ENCODE data around the gene RNPC3.

The RNPC3 gene, protein sequence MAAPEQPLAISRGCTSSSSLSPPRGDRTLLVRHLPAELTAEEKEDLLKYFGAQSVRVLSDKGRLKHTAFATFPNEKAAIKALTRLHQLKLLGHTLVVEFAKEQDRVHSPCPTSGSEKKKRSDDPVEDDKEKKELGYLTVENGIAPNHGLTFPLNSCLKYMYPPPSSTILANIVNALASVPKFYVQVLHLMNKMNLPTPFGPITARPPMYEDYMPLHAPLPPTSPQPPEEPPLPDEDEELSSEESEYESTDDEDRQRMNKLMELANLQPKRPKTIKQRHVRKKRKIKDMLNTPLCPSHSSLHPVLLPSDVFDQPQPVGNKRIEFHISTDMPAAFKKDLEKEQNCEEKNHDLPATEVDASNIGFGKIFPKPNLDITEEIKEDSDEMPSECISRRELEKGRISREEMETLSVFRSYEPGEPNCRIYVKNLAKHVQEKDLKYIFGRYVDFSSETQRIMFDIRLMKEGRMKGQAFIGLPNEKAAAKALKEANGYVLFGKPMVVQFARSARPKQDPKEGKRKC

DNA sequence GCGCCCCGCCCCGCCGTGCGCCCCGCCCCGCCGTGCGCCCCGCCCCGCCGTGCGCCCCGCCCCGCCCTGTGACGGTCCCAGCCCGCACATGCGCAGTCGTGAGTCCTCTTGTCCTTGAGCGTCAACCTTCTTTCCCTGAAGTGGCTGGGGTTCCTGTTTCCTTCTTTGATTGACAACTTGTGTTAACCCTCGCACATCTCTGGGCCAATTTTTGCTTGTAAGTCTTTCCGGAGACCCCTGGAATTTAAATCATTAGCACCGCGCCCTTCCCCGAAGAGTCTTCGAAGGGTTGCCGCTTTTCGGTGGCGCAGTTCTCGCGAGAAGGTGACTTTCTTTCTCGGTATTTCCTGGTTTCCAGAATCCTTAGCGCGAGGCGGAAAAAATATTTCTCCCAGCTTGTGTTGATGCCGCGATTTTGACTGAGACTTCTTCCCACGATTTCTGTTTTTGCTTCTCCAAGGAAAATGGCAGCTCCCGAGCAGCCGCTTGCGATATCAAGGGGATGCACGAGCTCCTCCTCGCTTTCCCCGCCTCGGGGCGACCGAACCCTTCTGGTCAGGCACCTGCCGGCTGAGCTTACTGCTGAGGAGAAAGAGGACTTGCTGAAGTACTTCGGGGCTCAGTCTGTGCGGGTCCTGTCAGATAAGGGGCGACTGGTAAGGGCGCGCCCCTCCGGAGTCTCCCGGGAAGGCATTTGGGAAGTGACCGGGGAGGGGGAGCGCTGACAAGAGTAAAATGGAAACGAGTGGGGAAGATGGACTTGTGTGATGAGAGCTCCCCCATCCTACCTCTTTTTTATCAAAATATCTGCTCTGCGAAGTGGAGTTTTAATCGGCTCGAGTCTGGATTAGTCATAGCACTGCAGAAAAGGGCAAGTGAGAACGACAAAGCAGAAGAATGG lies at the start of gene RNPC3:
TSS of gene RNPC3 (plus strand) at position 93 of the 901 bp plus-strand sequence. CDS start at position 465, 372 bp downstream.
- DNase-seq (ENCODE audit: low read depth) = peak; percentile 78

DNA sequence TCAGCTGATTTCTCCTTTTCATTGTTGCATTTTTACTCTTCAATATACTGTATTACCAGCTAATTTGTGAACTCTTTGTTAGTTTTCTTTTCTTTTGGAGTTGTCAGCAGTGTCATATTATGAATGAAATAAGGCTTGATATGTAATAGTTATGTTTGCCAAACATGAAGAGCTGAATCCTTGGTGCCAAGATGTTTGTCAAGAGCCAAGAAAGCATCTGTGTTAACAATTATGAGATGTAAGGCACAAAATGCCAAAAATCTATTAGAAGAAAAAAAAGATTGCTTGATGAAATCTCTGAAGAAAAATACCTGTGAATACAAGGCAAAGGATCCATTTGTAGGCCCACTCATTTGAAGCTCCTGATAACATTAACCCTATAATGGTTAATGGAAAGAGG lies 48.4 kb upstream of the RNPC3 start:
- no peak for DNase-seq (ENCODE audit: low read depth)

DNA sequence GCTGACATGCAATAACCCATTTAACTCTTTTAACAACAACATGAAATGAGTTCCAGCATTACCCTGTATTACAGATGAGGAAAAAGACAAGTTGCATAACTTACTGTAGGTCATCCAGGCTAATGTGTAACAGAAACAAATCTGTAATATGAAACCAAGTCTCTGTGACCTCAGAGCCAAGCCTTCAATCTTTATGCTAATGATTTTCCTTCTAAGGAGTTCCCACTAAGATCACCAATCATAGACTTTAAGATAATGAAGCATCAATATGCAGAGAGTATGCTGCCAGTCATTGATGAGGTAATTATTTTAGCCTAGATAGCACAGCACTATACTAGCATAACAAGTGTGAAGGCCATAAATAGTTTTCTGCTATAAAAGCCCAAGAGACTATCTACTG lies 35.6 kb upstream of the RNPC3 start:
- no peak for DNase-seq (ENCODE audit: low read depth)

DNA sequence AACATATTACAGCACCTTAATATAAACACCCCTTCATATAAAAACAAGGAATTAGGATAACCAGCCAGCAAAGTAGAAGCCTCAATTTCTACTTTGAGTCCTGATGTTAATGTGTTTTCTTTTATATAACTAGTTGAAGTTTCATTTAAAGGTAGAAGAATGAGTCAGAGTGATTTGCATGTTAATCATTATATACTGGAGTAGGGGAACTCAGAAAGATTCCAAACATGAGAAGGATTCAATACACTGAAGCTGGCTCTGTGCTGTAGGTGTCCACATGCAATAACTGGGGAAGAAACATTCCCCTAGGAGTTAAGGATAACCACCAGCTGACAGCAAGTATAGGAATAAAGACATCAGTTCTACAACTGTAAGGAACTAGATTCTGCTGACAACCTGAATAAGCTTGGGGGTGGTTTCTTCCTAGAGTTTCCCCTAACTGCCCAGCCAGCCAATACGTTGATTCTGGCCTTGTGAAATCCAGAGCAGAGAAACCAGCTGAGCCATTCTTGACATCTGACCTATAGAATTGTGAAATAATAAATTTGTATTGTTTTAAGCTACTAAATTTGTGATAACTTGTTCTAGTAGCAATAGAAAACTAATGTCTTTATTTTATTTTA lies 33.4 kb upstream of the RNPC3 start:
- no peak for DNase-seq (ENCODE audit: low read depth)

DNA sequence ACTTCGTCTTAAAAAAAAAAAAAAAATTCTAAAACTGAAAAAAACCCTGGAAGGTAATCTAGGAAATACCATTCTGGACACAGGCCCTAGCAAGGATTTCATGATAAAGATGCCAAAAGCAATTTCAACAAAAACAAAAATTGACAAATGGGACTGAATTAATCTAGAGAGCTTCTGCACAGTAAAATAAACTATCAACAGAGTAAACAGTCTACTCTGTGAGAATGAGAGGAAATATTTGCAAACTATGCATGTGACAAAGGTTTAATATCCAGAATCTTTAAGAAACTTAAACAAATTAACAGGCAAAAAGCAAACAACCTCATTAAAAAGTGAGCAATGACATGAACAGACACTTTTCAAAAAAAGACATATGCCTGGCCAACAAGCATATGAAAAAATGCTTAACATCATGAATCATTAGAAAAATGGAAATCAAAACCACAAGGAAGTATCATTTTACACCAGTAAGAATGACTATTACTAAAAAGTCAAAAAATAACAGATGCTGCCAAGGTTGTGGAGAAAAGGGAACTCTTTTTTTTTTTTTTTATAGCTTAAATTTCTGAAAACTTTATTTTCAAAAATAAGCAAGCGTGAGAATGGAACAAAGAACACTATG lies 29.4 kb upstream of the RNPC3 start:
- no peak for DNase-seq (ENCODE audit: low read depth)

DNA sequence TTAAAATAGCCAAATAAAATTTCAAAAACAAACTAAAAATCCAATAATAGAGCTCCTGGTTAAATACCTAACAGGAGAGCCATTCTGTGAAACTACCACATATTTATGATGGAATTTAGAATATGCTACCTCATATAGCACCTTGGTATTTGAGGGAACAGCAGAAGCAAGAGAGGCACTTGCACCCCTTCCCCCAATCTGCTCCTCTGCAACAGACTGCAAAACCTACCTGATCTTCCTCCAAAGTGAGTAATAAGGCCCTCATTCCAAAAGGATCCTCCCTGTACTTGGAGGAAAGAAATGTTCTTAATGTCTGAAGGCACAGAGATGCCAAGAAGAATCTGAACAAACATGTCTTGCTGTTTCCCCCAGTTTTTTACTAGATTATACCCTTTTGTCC lies 28.1 kb upstream of the RNPC3 start:
- no peak for DNase-seq (ENCODE audit: low read depth)

DNA sequence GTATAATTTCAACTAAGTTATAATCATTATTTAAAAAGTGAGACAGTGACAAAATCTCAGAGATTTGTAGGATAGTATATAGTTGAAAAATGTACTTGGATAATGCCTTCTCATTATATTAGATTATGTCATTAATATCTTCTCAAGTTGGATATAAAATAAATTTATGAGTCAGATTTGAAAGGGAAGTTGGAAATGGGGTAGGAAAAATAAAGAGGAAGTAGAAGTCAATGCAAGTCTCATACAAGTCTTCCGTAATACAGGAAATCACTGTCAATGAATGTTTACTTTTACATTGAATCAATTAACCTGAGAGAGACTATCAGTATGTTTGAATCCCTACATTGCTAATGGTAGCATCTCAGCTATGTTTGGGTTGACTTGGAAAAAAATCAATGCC lies 16.2 kb upstream of the RNPC3 start:
- no peak for DNase-seq (ENCODE audit: low read depth)

DNA sequence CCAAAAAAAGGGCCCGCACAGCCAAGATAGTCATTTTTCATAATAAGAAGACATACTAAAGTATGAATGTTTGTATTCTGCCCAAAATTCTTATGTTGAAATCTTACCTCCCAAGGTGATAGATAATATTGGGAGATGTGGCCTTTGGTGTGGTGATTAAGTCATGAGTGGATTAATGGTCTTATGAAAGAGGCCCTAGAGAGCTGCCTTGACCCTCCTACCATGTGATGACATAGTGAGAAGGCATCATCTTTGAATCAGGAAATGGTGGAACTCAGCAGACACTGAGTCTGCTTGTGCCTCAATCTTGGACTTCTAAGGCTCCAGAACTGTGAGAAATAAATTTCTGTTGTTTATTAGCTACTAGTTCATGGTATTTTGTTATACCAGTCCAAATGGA lies 11.8 kb upstream of the RNPC3 start:
- no peak for DNase-seq (ENCODE audit: low read depth)

DNA sequence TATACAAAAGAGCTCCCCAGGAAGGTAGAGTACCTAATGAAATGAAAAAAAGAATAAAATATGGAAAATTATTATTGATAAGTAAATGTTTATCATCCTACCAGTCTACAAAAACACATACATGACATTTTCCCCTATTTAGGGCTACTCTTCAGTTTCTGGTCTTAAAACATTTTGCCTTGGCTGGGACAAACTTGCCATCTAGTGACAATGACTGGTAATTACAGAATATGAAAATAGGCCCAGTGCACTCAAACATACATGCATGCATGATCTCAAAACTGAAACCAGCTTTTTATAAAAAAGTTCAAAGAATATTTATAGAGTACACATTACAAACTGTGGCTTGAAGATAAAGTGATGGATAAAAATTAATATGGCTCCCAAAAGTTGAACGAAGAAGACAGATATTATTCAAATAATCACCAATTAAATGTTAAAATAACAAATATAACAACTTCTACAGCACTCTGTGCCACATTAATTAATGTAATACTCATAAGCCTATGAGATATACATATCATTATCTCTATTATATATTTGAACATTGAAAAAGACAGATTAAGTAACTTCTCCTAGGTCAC lies 10.5 kb upstream of the RNPC3 start:
- peak; percentile 26 for DNase-seq (ENCODE audit: low read depth)

DNA sequence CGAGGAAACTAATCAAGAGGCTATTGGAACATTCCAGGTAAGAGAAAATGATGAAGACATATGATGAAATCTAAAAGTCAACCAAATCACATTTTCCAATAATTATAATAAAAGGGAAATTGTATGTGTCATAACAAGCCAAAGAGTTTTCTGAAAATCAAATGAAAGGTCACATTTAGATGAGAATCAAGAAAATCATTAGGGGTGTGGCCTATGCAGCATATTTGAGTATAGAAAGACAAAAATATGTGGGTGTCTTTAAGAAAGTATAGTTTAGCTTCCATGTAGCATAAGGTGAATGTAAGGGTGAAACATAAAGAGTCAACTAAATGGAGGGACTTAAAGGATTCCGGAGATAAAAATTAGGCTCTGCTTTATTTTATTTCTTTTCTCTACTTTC lies 9.2 kb upstream of the RNPC3 start:
- DNase-seq (ENCODE audit: low read depth) = no peak

DNA sequence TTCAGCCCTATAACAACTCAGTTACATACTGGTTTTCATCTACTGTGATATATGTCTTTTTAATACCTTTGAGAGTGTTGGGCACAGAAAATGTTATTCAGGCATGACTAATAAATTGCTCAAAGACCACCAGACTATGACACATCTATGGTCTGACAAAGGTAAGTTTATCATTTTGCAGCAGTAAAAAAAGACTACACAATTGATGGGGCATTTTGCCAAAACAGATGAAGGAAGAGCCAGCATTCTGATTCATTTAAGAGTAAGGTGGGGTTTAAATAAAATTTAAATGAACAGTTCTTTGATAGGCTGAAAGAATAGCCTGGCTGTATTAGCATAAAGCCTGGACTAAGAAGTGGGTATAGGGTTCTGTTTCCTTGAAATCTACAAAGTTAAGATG lies 8.8 kb upstream of the RNPC3 start:
- DNase-seq (ENCODE audit: low read depth) = no peak

DNA sequence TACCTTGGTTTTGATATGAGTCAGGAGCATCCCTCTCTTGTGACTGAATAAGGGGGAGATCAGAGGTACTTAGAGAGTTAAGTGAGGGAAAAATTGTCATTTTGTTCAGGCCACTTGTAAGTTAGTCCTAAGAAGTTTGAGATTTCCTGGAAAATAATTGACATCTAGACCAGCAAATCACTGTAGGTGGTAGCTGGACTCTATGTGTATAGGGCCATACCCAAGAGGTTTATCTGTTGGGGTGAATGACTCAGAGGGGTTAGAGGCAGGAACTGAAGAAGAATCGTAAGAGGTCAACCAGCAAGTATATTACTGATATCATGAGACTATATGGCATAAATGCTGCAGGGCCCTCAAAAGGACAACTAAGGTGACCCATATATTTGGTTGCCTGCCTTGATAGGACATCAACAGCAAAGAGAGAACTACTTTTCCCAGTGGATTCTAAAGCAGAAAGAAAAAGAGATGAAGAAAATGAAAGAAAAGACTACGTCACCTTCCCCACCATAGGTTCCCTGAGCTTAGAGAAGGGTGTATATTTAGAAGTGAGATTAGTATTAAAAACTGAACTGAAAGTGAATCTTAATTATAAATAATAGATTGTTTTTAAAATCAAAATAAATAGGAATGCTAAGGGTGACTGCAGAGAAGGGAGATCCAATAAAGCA lies 8.0 kb upstream of the RNPC3 start:
- no peak for DNase-seq (ENCODE audit: low read depth)

DNA sequence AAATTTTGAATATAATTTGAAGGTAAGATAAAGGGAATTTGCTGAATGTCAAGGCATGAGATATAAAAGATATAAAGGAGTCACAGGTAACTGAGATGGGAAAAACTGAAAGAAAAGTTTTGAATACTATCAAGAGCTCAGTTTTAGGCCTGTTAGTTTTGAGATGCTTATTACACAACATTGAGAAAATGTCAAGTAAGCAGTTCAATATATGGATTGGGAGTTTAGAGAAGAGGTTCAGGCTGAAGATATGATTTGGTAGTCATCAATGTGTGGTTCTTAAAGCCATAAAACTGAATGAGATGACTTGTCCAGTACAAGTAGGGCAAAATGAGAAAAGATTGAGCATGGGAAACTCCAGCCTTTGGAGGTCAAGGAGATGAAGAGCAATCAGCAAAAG lies 4.7 kb upstream of the RNPC3 start:
- no peak for DNase-seq (ENCODE audit: low read depth)

DNA sequence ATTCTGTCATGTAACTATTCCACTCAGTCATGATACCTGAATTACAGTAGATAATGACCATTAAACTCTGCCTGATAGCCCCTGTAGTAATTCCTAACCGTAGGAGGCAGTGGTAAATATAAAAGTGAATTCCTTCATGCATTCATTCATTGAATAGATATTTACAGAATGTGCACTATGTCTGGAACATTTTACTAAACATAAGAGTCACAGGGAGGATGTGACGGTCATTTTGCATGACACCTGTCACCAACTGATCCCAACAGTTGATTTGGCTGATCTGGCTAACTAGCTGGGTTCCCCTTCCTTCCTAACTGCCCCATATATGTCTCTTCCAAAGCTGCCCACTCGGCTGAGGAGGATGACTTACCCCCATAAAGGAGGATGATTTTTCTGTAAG lies 2.2 kb upstream of the RNPC3 start:
- no peak for DNase-seq (ENCODE audit: low read depth)

DNA sequence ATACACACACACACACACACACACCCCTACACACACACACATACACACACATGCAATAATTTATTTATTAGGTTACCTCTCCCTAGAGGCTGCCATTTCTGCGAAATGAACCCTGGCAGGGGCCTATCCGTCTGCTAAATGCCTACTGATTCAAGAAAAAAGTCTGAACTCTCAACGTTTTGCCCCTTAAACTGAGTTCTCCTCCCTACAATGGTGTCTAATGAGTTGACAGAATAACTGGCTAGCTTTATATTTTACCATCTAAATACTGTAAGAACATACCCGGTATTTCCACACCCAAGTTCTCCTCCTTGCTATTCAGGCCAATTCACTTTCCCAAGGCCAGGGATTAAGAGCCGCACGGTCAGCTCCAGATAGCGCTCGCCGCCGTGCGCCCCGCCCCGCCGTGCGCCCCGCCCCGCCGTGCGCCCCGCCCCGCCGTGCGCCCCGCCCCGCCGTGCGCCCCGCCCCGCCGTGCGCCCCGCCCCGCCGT lies 339 bp upstream of the RNPC3 start:
- DNase-seq (ENCODE audit: low read depth) = no peak

DNA sequence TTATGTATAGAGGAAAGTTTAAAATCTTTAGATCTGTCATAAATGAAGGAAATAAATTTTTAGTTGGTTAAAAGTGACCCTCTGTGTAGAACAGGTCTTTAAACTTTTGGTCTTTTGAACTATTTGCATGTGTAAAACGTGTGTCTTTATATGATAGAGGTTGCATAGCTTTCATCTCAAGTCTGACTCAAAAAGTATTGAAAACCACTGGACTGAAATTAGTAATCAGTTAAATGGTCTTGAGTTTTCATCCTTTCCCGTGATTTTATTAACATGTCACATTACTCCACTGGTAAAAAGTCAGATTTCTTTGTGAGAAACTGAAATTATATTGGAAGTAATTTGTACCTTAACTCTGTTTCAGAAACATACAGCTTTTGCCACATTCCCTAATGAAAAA lies 1.8 kb downstream of the RNPC3 start:
- no peak for DNase-seq (ENCODE audit: low read depth)

DNA sequence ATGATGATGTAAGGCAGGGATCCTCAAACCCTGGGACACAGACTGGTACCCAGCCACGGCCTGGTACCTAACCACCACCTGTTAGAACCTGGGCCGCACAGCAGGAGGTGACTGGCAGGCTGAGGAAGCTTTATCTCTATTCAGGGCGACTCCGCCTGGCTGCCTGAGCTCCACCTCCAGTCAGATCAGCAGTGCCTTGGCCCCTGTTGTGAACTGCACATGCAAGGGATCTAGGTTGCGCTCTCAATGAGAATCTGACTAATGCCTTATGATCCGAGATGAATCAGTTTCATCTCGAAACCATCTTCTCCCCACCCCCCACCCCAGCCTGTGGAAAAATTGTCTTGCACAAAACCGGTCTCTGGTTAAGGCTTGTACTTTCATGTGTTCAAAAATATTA lies 4.2 kb downstream of the RNPC3 start:
- no peak for DNase-seq (ENCODE audit: low read depth)

DNA sequence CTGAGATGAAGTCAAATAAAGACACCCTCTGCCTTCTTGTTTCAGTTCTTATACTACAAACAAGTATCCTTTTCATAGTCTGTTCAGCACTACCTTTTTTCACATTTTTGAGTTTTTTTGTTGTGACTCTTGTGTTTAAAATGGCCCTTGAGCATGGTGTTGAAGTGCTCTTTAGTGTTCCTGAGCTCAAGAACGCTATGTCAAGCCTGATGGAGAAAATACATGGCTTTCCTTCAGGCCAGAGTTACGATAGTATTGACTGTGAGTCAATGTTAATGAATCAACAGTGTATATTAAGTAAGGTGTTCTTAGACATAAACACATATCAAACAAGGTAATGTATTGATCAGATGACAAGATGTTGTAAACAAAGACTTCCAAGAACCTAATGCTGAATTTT lies 12.7 kb downstream of the RNPC3 start:
- no peak for DNase-seq (ENCODE audit: low read depth)

DNA sequence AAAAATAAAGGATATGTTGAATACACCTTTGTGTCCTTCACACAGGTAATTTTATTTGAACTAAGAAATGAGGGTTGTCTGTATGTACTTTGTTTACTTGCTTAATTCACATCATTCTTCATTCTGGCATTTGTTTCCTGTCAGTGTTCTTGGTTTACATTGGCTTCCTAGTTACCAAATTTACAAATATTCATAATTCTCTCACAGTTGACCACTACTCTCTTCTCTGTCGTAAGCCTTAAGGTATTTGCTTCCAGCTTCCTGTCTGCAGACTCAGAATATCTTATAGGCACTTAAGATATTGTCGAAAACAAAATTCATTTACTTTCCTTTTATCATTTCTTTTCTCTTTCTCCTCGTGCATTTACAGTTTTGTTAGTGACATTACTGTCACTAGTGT lies 15.9 kb downstream of the RNPC3 start:
- DNase-seq (ENCODE audit: low read depth) = no peak

DNA sequence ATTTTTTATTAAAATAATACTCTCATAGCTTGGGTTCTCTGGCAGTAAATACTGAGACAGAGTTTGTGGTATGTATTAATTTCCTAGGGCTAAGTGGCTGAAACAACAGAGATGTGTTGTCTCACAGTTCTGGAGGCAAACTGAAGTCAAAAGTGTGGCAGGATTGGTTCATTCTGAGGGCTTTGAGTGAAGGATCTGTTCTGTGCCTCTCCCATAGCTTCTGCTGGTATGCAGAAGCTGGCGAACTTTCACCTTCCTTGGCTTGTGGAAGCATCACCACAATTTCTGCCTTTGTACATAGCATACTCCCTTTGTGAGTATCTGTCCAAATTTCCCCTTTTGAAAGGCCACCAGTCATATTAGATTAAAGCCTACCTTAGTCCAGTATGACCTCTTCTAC lies 21.0 kb downstream of the RNPC3 start:
- no peak for DNase-seq (ENCODE audit: low read depth)

DNA sequence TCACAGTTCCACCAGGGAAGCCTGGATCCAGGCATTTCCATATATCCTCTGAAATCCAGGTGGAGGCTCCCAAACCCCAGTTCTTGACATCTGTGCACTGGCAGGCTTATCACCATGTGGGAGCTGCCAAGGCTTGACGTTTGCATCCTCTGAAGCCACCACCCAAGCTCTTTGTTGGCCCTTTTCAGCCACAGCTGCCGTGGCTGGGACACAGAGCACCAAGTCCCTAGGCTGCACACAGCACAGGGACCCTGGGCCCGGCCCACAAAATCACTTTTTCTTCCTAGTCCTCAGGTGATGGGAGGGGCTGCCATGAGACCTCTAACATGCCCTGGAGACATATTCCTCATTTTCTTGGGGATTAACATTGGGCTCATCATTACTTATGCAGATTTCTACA lies 22.3 kb downstream of the RNPC3 start:
- no peak for DNase-seq (ENCODE audit: low read depth)
